HG02870 (cell line): ENCODE data around the gene MSMB.
"Not testable (repeated sequence)": the region's sequence is repeated elsewhere in the genome, so short reads cannot be mapped to it uniquely, and the experiment has no call there.

ENCODE experiments used
- ATAC-seq: cut with Tn5 transposase; IDR thresholded peaks from one replicate; pipeline ENCODE4 v1.9.1; 2021; ENCODE audit warnings: mild to moderate bottlenecking, moderate library complexity; ENCODE audit not compliant: unreplicated experiment

Gene MSMB

DNA sequence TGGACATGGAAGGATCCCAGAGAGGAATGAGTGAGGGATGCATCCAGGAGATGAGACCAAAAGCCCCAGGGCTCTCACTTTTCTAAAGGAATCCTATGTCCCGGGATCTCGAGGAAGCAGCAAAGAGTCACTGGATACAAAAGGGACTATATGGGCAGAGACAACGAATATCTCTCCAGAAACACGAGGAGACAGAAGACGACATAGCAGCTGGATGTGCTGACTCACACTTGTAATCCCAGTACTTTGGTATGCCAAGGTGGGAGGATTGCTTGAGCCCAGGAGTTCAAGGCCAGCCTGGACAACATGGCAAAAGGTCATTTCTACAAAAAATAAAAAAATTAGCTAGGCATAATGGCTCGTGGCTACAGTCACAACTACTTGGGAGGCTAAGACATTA lies 24.7 kb upstream of the MSMB start:
- no peak for ATAC-seq

DNA sequence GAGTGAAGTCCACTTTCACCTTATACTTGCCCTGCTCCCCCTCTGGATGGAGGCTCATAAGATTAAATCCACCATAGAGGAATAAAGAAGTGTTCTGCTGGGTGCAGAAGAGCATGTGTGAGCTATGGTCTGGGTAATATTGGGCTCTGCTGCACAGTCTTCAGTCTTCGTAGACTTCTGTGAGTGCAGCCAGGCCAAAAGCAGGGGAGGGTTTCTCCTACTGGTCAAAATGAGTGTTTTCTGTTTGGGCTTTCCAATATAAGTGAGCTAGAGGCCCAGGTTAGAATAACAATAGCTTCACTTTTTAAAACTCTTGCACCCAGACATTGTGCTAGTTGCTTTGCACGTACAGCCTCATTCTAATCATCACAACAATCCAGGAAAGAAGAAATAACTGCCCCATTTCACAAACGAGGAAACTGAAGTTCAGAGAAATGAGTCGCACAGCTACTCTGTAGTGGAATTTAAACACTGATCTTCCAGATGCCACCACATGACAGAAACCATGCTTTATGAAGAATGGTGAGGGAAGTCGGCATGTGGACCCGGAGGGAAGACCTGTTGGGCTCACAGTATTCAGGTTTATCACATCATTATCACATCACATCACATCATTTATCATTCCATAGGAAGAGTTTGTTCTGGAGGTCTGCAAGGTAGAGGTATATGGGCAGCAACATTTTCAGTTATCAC lies 23.8 kb upstream of the MSMB start:
- no peak for ATAC-seq

GRCh38 chr10:46068905-46069304 lies 22.8 kb upstream of the MSMB start:
- no peak for ATAC-seq

DNA sequence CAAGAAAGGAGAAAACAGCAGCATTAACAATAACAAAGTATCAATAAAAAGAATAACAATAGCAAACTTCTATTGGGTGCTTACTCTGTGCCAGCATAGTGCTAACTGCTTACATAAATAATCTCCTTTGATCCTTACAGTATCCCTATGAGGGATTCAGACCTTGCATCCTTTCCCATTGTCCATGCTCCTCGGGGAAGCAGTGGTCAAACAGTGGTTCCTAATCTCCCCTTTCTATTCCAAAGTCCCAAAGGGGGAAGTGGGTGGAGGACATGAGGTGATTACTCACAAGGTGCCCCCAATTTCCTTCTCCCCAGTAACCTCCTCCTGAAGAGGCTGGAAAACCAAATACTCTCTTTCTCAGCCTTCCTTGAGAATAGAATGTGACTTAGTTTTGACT lies 22.0 kb upstream of the MSMB start:
- ATAC-seq, result no peak

- no peak for ATAC-seq
These were observed 18.3 kb upstream of the MSMB start for GRCh38 chr10:46064269-46064817.

GRCh38 chr10:46062723-46063428 lies 16.8 kb upstream of the MSMB start:
- no peak for ATAC-seq

- ATAC-seq, result no peak
These were observed 14.6 kb upstream of the MSMB start for GRCh38 chr10:46060706-46061105.

DNA sequence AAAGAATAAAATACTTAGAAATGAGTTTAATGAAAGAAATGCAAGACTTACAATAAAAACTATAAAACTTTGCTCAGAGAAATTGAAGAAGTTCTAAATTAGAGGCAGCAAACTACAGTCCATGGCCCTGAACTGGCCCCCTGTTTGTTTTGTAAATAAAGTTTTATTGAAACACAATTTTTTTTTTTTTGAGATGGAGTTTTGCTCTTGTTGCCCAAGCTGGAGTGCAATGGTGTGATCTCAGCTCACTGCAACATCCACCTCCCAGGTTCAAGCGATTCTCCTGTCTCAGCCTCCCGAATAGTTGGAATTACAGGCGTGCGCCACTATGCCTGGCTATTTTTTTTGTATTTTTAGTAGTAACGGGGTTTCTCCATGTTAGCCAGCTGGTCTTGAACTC lies 11.9 kb upstream of the MSMB start:
- not testable (repeated sequence) for ATAC-seq

GRCh38 chr10:46057038-46057437 lies 11.0 kb upstream of the MSMB start:
- ATAC-seq, result no peak

DNA sequence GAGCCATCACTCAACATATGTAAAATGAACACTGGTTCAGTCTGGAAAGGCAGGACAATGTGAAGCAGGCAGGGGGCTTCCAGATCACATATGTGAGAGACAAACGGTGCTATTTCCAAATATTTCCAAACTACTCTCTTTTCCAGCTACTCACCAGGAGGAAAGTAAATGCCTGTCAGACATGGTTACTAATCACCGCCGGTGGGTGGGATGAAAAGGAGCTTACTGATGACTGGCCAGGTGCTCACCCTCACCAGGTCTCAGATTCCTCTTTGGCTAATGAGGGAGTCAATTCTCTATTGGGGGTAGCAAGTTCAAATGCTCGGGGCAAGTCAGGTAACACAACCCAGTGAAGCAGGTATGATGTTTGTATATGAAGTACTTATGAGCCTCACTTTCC lies 9.7 kb upstream of the MSMB start:
- no peak for ATAC-seq

GRCh38 chr10:46053534-46054434 lies 7.7 kb upstream of the MSMB start:
- no peak for ATAC-seq

GRCh38 chr10:46052791-46053375 lies 6.8 kb upstream of the MSMB start:
- ATAC-seq, result no peak

GRCh38 chr10:46052057-46052790 lies 6.2 kb upstream of the MSMB start:
- ATAC-seq, result no peak

- no peak for ATAC-seq
These were observed 5.0 kb upstream of the MSMB start for GRCh38 chr10:46050941-46051623.

GRCh38 chr10:46049497-46049831 lies 3.4 kb upstream of the MSMB start:
- not testable (repeated sequence) for ATAC-seq

GRCh38 chr10:46048152-46048551 lies 2.1 kb upstream of the MSMB start:
- no peak for ATAC-seq

DNA sequence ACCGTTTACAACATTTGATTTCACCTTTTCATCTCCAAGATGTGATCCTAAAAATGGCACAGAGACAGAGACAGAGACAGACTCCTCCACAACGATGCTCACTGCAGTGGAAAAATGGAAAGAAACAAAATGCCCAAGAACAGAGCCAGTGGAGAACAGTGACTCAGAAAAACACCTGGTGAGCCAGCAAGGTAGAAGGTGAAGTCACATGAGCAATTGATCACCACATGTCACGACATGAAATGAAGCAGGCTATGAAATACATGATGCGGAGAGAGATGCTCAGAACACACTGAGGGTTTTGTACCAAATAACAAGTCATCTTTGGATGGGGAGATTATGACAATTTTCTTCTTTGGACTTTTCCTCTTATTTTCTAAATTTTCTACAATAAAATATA lies 3.5 kb downstream of the MSMB start:
- ATAC-seq, result no peak

DNA sequence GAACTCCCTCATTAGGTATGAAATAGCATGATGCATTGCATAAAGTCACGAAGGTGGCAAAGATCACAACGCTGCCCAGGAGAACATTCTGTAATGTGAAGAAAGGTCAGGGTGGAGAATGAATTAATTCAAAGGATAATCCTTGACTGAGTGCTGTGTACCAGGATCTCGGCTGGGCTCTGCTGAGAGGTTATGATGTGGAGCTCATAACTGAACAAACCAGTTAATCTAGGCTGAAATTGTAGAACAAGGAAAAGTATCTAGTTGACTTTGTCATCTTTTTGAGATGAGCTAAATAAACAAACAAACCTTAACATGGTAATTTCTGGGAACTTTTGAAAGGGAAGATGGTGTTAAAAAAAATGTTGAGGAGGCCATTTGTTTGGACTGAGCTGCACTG lies 6.1 kb downstream of the MSMB start:
- ATAC-seq, result no peak

GRCh38 chr10:46037107-46037825 lies 8.8 kb downstream of the MSMB start:
- no peak for ATAC-seq
